ENCODE data around the gene WNT5B.

Gene WNT5B

DNA sequence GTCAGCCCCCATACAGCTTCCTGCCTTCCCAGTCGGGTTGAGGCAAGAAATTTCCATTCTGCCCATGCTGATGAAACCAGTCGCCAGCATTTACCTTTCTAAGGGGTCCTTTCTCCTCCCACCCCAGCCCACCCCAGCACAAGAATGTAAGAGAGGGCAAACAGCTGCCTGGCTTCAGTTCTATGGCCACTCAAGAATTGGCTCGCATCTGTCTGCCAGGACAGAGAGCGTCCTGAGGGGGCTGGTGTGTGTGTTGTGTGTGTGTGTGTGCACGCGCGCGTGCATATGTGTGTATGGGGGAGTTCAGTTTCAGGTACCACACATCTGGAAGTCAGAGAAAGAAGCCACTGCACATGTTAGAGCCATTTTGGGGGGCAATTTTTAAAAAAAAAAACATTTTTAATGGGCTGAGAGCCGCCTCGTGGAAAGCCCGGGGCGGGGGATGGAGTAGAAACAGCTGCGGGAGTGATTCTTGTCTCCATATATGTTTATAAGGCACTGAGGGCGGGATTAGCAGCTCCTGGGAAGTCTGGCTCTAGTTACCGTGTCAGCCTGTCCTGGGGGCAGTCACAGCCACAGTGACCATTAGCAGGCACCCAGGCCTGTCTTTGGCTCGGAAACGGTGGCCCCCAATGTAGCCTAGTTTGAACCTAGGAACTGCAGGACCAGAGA is at the start of gene WNT5B:
Gene WNT5B, plus strand, starts transcription at position 566 of the 672 bp plus-strand sequence. CDS start 2,124 bp downstream, outside the sequence.
- DNase-seq (ENCODE audit: low read depth): no peak

GRCh38 chr12:1579651-1580435 is 49.2 kb upstream of the WNT5B start:
- DNase-seq (ENCODE audit: low read depth): peak; percentile 54

DNA sequence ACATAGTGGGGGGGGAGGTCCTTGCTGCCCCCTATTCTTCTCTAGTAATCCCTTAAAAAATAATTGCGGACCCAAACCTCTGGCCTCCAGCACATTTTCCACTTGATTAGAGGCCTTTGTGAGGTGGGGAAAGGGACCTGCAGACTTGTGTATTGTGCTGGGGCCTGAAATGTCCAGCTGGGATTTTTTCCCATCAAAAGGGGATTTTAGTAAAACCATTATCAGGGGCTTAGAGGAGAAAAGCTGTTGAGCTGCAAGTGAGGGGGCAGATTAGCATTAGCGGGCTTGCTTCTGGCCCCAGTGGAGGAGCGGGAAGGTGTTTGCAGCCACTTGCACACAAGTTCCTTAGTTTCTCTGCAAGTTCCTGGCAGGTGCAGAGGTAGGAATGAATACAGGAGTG is 48.5 kb upstream of the WNT5B start:
- DNase-seq (ENCODE audit: low read depth): no peak

- DNase-seq (ENCODE audit: low read depth): peak; percentile 69
Observed at GRCh38 chr12:1581973-1582708, 46.9 kb upstream of the WNT5B start.

DNA sequence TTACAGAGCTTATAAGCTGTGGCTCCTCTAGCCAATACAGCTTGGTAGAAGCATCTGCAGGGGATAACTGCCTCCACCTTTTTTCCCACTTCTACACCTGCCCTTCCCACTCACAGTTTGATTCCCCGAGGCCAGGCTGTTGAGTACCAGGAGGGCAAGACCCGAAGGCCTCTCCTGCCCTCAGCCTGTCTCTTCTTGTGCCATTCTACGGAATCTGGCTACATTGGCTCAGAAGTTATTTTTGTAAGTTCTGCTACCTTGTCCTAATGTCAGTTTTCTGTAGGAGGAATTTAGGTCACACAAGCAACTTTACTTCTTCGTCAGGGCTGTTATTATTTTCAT is 46.4 kb upstream of the WNT5B start:
- DNase-seq (ENCODE audit: low read depth): no peak

DNA sequence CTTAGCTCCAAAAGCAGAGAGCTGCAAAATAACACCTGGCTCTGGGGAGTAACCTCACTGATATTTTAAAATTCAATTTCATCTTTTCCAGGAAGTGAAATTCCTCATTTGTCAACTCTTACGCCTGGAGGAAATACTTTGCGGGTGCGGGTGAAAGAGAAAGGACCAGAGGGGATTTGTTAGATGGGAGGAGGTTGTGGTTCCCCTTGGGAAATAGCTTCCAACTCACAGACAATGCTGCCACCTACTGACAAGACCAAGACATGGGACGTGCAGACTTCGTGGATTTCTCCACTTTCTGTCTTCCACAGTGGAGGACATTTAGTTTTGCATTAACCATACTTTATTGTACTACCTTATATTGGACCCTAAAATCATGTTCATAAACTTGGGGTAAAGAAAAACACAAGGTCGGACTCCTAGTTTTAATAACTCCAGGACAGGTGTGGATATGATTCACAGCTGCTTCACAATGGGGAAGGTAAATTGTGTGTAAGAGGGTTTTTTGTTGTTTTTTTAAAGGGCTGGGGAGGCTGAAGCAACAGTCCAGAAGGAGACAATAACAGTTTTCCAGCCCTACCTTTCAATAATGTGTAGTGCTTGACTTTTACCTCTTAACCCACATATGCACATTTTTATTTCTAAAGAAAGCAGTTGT is 45.5 kb upstream of the WNT5B start:
- peak; percentile 87 for DNase-seq (ENCODE audit: low read depth)

DNA sequence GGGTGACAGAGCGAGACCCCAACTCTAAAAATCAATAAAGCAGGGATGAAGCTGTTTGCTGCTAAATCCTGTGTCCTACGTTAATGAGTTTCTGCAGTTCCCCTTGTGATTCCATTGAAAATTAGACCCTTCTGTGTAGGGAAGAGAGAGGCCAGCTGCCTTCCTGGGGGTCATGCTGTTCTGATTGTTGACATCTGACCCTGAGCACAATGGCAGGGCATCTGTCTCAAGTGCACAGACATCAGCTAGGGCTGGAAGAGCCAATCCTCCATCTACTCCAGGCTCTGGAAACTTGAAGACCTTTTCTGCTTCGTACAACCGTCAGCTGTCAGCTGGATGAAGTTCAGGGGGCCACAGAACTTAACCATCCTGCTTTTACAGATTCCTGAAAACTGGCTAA is 44.7 kb upstream of the WNT5B start:
- DNase-seq (ENCODE audit: low read depth): no peak

DNA sequence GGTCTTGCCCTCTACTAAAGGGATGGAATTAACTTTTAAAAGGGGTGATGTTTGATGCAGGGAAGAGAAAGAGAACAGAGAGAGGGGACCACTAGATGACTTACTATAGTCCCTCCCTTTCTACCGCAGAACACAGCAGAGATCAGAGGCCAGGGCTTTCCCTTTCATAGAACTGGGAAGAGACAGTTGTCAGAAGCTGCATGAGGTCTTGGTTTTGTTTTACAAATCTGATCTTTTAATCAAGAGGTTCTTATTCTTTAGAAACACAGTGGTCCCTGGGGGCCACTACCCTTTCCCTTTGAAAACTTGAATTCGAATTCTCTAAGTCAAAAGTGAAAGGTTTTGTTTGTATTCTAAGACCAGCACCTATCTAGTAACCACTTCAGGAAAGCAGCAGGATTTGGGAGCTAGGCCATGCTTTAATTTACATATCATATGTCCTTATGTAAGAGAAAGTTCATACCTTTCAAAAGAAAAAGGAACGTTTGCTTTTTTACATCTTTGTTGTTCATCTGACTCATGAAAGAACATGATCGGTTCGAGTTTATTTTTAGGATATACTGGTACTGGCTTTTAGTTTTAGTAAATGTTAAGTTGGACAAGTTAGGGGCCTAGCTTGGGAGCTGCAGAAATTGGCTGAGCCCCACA is 41.0 kb upstream of the WNT5B start:
- no peak for DNase-seq (ENCODE audit: low read depth)

- DNase-seq (ENCODE audit: low read depth): no peak
Observed at GRCh38 chr12:1588575-1588947, 40.5 kb upstream of the WNT5B start.

DNA sequence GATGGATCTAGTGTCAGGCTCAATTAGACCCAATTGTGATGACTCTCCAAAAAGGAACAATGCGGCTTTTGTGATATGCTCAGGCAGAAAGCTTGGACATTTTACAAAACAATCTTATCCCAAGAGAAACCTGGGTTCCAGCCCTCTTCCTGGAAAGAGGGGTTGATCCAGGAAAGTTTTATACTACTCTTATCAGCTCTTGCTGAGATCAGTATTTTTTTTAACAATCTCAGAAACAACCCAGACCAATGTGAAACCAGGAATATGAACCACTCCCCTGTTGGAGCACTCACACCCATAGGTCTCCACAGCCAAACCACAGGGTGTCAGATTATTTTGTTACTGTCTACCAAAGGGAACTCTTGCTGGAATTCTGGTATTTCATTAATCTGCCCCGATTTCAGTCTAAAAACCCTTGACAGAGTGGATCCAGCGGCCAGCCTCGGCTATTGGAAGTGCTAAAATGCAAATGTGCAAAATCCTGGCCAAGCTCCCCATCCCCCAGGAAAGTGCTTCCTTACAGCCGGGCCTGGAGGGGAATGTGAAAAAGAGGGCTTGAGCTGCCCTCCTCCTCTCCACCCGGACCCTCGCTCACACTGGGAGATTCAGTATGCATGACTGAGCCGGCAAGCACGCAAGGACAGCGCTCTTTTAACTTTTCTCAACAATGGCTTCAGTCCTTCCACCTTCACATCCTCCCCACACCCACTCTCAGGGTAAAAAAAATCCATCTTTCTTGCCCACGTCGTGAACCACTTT is 38.6 kb upstream of the WNT5B start:
- DNase-seq (ENCODE audit: low read depth): peak; percentile 28

GRCh38 chr12:1591034-1591433 is 38.0 kb upstream of the WNT5B start:
- DNase-seq (ENCODE audit: low read depth): peak; percentile 65

DNA sequence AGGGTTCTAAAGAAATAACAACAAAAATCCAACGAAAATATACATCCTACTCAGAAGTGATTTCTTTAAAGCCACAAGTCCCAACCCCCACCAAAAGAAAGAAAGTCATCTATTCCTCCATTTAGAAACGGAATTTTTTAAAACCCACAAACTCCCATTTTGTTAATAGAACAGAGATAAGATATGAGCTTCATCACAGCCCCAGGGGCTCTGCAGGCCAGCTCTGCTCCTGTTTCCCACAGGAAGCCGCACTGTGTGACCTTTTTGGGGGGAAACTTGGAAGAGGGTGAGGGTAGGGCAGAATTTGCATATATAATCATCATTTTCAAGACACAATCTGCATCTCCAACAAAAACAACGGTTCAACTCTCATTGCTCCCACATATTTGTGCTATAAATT is 37.5 kb upstream of the WNT5B start:
- DNase-seq (ENCODE audit: low read depth): peak; percentile 66

DNA sequence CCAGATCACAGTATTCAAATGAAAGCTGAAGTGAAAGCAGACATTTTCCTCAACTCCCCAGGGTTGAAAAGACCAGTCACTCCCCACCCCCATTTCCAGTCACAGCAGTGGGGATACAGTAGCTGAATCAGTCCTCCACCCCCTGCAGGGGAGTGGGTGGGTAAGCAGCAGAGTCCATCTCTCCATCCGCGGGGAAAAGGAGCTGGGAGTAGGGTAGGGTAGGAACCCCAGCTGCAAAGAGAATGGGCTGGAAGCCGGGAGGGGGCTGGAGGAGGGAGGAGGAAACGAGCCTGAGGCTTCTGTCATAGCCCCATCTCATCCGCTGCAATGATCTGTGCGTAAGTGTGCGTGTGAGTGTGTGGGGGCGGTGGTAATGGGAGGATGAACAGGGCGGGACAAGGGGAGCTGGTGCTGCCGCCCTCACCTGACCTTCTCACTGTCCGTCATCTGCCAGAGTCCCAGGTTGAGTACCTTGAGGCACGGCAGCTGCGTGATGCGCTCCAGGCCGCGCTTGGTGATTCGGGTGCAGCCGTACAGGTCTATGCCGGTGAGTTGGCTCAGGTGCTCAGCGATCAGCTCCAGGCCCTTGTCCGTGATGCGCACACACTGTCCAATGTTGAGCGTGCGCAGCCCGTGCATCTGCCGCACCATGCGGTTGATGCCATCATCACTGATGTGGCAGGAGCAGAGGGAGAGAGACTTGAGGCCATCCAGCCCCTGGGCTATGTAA is 36.4 kb upstream of the WNT5B start:
- DNase-seq (ENCODE audit: low read depth): peak; percentile 62

- DNase-seq (ENCODE audit: low read depth): peak; percentile 21
Observed at GRCh38 chr12:1593174-1594005, 35.6 kb upstream of the WNT5B start.

DNA sequence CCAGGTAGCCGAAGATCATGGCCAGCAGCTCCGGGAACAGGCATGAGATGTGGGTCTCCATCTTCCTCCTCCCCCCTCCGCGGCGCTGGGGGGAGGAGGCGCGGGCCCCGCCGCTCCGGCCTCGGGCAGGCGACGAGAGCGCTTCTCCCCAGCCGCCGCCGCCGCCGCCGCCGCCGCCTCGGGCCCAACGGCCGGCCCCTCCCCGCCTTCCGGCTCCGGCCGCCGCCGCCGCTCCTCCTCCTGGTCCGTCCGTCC is 35.1 kb upstream of the WNT5B start:
- DNase-seq (ENCODE audit: low read depth): no peak

GRCh38 chr12:1594261-1595025 is 34.6 kb upstream of the WNT5B start, which contains the start of gene FBXL14:
TSS of gene FBXL14 (minus strand) at chr12:1594581. CDS start at chr12:1594066, 515 bp downstream.
- peak; percentile 86 for DNase-seq (ENCODE audit: low read depth)

- DNase-seq (ENCODE audit: low read depth): peak; percentile 56
Observed at GRCh38 chr12:1595026-1595561, 33.9 kb upstream of the WNT5B start.

DNA sequence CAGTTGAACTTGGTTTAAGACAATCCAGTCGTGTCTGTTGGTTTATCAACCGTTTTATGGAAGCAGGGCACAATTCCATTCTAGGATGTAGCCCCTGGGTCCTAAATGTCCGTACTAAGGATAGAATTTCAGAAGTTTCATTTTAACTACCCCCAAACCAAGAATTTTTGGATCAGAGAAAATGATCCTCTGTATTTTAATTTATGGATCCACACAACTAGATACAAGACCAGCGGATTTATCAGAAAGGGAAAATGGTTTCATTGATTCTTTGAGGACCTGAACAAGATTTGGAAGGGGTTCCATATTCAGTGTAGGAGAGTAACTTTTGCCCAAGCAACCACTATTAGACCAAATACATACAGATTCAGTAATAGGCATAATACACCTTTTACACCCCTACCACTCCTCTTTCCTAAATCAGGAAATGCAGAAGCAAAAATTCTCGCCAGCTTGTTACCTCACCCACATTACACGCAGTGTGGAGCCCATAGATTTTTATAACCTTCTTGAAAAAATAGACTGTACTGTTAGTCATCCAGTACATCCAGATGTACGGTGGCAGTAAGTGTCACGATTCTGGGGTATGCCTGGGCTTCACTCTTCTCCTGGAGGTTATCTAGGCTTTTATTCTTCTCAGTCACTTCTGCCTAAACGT is 33.2 kb upstream of the WNT5B start:
- DNase-seq (ENCODE audit: low read depth): no peak

Measured in amniotic epithelial cell (primary cell).